OCI-LY7 (cell line): Measurements from ENCODE around the gene AMIGO2. TPM values are rescaled to one million over a fixed set of nuclear protein-coding genes. Genes with fewer than 3 reads are reported as not detected.

Source experiments
- BruUV-seq: library from RNA; stranded (reverse); fragments of 400-500 nt; replicated peaks from 2 replicates; lab custom pipeline; 2021; lab: Mats Ljungman, UMichigan
- CTCF ChIA-PET: fragments of 300-600 bp; sonication (Branson Sonifier 250); formaldehyde crosslinking; loops from one replicate; lab custom pipeline; 2022; ENCODE audit warnings: antibody characterized with exemption; ENCODE audit not compliant: unreplicated experiment; lab: Charles Lee
- POLR2A ChIA-PET: fragments of 300-600 bp; sonication (Branson Sonifier 250); formaldehyde crosslinking; loops from one replicate; lab custom pipeline; 2022; ENCODE audit warnings: antibody characterized with exemption; lab: Charles Lee
- DNase-seq: peaks from one replicate; pipeline ENCODE4 v3.0.0-alpha.2; 2015; ENCODE audit warnings: low spot score
- H2AFZ ChIP-seq: fragments of 200-600 bp; sonication (generic), shearing (Covaris generic); 2 replicates; pipeline ENCODE4 v1.6.1; 2014; ENCODE audit warnings: mild to moderate bottlenecking, antibody characterized with exemption, low read length, moderate library complexity
- H3K27ac ChIP-seq: fragments of 200-600 bp; sonication (generic); 2 replicates; pipeline ENCODE4 v1.5.1; 2014; ENCODE audit warnings: mixed run types, low read depth, mild to moderate bottlenecking, moderate library complexity, low read length, inconsistent platforms; ENCODE audit not compliant: poor library complexity, severe bottlenecking
- H3K36me3 ChIP-seq: fragments of 200-600 bp; sonication (generic); 2 replicates; pipeline ENCODE4 v1.6.1; 2014; ENCODE audit warnings: mild to moderate bottlenecking, antibody characterized with exemption, low read length, moderate library complexity, mixed read lengths; ENCODE audit not compliant: insufficient read depth
- H3K4me1 ChIP-seq: fragments of 200-600 bp; sonication (generic); 2 replicates; pipeline ENCODE4 v1.5.1; 2014; ENCODE audit warnings: mild to moderate bottlenecking, low read length; ENCODE audit not compliant: insufficient read depth, poor library complexity, severe bottlenecking
- H3K4me2 ChIP-seq: fragments of 200-600 bp; sonication (generic); 2 replicates; pipeline ENCODE4 v1.6.1; 2014; ENCODE audit warnings: mild to moderate bottlenecking, low read length
- H3K4me3 ChIP-seq: fragments of 200-600 bp; sonication (generic); 2 replicates; pipeline ENCODE4 v1.5.1; 2014; ENCODE audit warnings: mild to moderate bottlenecking, low read depth, low read length; ENCODE audit not compliant: poor library complexity, severe bottlenecking
- H3K79me2 ChIP-seq: fragments of 200-600 bp; sonication (generic); 2 replicates; pipeline ENCODE4 v1.6.1; 2016; ENCODE audit warnings: low read depth, mild to moderate bottlenecking, low read length, moderate library complexity, mixed read lengths; ENCODE audit not compliant: insufficient read depth
- H3K9me2 ChIP-seq: fragments of 200-600 bp; sonication (generic); 2 replicates; pipeline ENCODE4 v1.6.1; 2016; ENCODE audit warnings: mild to moderate bottlenecking, low read length, mixed read lengths; ENCODE audit not compliant: insufficient read depth
- H3K9me3 ChIP-seq: fragments of 200-600 bp; sonication (generic); 2 replicates; pipeline ENCODE4 v1.6.1; 2014; ENCODE audit warnings: mild to moderate bottlenecking, mixed run types, low read length, mixed read lengths
- H4K20me1 ChIP-seq: fragments of 200-600 bp; sonication (generic); 2 replicates; pipeline ENCODE4 v1.6.1; 2014; ENCODE audit warnings: mild to moderate bottlenecking, antibody characterized with exemption, low read length, moderate library complexity, mixed read lengths; ENCODE audit not compliant: insufficient read depth
- EZH2phosphoT487 ChIP-seq: fragments of 200-600 bp; sonication (generic); IDR thresholded peaks from 2 replicates; pipeline ENCODE4 v1.6.1; 2018; ENCODE audit warnings: low read depth, borderline replicate concordance, mild to moderate bottlenecking, mixed run types, antibody characterized with exemption, low read length, moderate library complexity, mixed read lengths
- intact Hi-C: fragments of 100-400 bp; cut with micrococcal nuclease; formaldehyde crosslinking; loops from one replicate; pipeline ENCODE4 v1.10.0; 2022; ENCODE audit not compliant: unreplicated experiment
- total RNA-seq, 2 experiments: library from RNA; depleted of rRNA in 1 of 2; stranded (reverse); fragments of >200 nt in 1 of 2; shearing (Covaris generic) in 1 of 2; gene quantifications; 2 replicates each; pipeline ENCODE4 v1.2.3, GENCODE V29; 2014 to 2022
- TF ChIP-seq, protein P1 (sequence below): fragments of 200-600 bp; sonication (generic); conservative IDR thresholded peaks from 2 replicates; pipeline ENCODE4 v1.5.1; 2014; ENCODE audit warnings: mild to moderate bottlenecking, antibody characterized with exemption, low read length, moderate library complexity, mixed read lengths

The AMIGO2 gene
- total RNA-seq, 2 experiments from 2014 or later = not detected

DNA sequence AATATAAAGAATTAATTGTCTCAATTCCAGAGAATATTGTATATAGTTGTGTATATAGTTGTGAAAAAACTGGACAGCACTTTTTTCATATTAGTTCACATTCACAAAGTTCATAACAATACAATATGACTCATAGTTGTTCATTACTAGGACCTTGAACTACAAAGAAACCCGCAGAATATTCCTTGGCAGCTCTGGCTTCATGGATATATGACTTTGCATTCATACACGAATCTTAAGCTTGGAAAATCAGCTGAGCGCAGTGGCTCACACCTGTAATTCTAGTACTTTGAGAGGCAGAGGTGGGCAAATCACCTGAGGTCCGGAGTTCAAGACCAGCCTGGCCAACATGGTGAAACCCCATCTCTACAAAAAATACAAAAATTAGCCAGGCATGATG lies 38.4 kb downstream of the AMIGO2 start:
- Histone ChIP-seq H4K20me1 (no peaks in the 10 kb centered on the region), H3K4me3 (no peak overlapping the region), H2AFZ (no peak overlapping the region), H3K36me3 (no peaks in the 10 kb centered on the region), H3K4me2 (no peak overlapping the region), H3K4me1 (no peaks in the 10 kb centered on the region), H3K79me2 (no peaks in the 10 kb centered on the region), H3K27ac (no peak overlapping the region), H3K9me2 (no peaks in the 10 kb centered on the region), H3K9me3 (no peaks in the 10 kb centered on the region)
- no TSS peak for BruUV-seq
- ChIA-PET CTCF (no interaction called here), POLR2A (interaction anchor here (0.6 kb wide), 1 partner anchor 1878 kb away, joined by 3 read pairs; no protein-coding TSS in a partner anchor)
- intact Hi-C loops = no loop called here
- TF ChIP-seq, protein P1, sequence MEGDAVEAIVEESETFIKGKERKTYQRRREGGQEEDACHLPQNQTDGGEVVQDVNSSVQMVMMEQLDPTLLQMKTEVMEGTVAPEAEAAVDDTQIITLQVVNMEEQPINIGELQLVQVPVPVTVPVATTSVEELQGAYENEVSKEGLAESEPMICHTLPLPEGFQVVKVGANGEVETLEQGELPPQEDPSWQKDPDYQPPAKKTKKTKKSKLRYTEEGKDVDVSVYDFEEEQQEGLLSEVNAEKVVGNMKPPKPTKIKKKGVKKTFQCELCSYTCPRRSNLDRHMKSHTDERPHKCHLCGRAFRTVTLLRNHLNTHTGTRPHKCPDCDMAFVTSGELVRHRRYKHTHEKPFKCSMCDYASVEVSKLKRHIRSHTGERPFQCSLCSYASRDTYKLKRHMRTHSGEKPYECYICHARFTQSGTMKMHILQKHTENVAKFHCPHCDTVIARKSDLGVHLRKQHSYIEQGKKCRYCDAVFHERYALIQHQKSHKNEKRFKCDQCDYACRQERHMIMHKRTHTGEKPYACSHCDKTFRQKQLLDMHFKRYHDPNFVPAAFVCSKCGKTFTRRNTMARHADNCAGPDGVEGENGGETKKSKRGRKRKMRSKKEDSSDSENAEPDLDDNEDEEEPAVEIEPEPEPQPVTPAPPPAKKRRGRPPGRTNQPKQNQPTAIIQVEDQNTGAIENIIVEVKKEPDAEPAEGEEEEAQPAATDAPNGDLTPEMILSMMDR = no peak
- no peak for TF ChIP-seq EZH2phosphoT487
- no peak for DNase-seq

- TF ChIP-seq, protein P1 = no peak
- TF ChIP-seq EZH2phosphoT487 = no peak
- Histone ChIP-seq H3K9me3 (no peaks in the 10 kb centered on the region), H3K36me3 (no peaks in the 10 kb centered on the region), H3K9me2 (no peaks in the 10 kb centered on the region), H3K27ac (no peak overlapping the region), H3K4me2 (no peak overlapping the region), H2AFZ (no peak overlapping the region), H3K4me1 (no peaks in the 10 kb centered on the region), H4K20me1 (no peaks in the 10 kb centered on the region), H3K79me2 (no peaks in the 10 kb centered on the region), H3K4me3 (no peak overlapping the region)
- CTCF ChIA-PET = no interaction called here
- no peak for DNase-seq
- POLR2A ChIA-PET = interaction anchor here (0.9 to 1.4 kb wide), 2 partner anchors 13 to 30 kb away, joined by 3 to 4 read pairs; no protein-coding TSS in a partner anchor
- no TSS peak for BruUV-seq
- intact Hi-C loops = no loop called here
These were observed 40.0 kb downstream of the AMIGO2 start for GRCh38 chr12:47039756-47040155.

DNA sequence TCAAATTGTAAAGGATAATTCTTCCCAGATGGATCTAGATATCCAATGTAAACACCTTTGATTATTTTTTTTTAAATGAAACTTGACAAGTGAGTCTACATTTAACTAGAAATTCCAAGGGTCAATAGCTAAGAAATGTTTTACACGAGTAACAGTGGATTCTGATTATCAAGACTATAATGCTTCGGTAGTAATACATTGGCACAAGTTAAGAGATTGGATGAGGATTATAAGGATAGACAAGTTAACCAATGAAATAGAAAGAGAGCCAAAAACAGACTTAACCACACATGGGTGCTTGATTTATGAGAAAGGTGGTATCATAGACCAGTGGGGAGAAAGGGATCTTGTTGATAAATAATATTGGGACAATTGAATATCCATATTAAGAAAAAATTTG lies 40.7 kb downstream of the AMIGO2 start:
- no peak overlapping the region for H3K4me3 ChIP-seq
- no peaks in the 10 kb centered on the region for H3K9me2 ChIP-seq
- no peak overlapping the region for H3K27ac ChIP-seq
- POLR2A ChIA-PET = no interaction called here
- H3K79me2 ChIP-seq = no peaks in the 10 kb centered on the region
- no peak overlapping the region for H3K4me2 ChIP-seq
- H2AFZ ChIP-seq = no peak overlapping the region
- no peaks in the 10 kb centered on the region for H3K4me1 ChIP-seq
- H3K36me3 ChIP-seq = no peaks in the 10 kb centered on the region
- DNase-seq = no peak
- no TSS peak for BruUV-seq
- no peaks in the 10 kb centered on the region for H3K9me3 ChIP-seq
- intact Hi-C loops = no loop called here
- H4K20me1 ChIP-seq = no peaks in the 10 kb centered on the region
- CTCF ChIA-PET = no interaction called here
- TF ChIP-seq EZH2phosphoT487 = no peak
- TF ChIP-seq, protein P1 = no peak
